ENCODE data around the gene GJA1. TPM values are rescaled to one million over a fixed set of nuclear protein-coding genes. Genes with fewer than 3 reads are reported as not detected.
"Not testable (repeated sequence)": the region's sequence is repeated elsewhere in the genome, so short reads cannot be mapped to it uniquely, and the experiment has no call there.

Gene GJA1
- 100 to 1,000 TPM in 2 of 12 donors, 10 to 100 TPM in 9, not detected in 1; 50.7 to 210 (median 67.2) TPM for polyA plus RNA-seq (ENCODE audit: insufficient read length in 12 of 12)
- long read RNA-seq, donor 1, transcript GJA1-204 (2 exons, 3,152 nt) = major isoform, 6 of 6 reads
- long read RNA-seq, donor 1, partial matches to known transcripts = 0 of 6 reads
- long read RNA-seq, donor 1, other reads (novel, unspliced or antisense) = 0 of 6 reads
- long read RNA-seq, donor 2, transcript GJA1-204 (2 exons, 3,152 nt) = major isoform, 12 of 12 reads
- long read RNA-seq, donor 2, partial matches to known transcripts = 0 of 12 reads
- long read RNA-seq, donor 2, other reads (novel, unspliced or antisense) = 0 of 12 reads
- long read RNA-seq, donor 3, partial matches to known transcripts = 0 of 4 reads
- long read RNA-seq, donor 3, other reads (novel, unspliced or antisense) = 0 of 4 reads
- long read RNA-seq, donor 4, partial matches to known transcripts = 0 of 3 reads
- long read RNA-seq, donor 4, other reads (novel, unspliced or antisense) = 0 of 3 reads
- long read RNA-seq, donor 5, transcript GJA1-204 (2 exons, 3,152 nt) = major isoform, 11 of 11 reads
- long read RNA-seq, donor 5, partial matches to known transcripts = 0 of 11 reads
- long read RNA-seq, donor 5, other reads (novel, unspliced or antisense) = 0 of 11 reads
- long read RNA-seq, donor 6, transcript GJA1-204 (2 exons, 3,152 nt) = major isoform, 6 of 6 reads
- long read RNA-seq, donor 6, partial matches to known transcripts = 0 of 6 reads
- long read RNA-seq, donor 6, other reads (novel, unspliced or antisense) = 0 of 6 reads
- long read RNA-seq, donor 7, transcript GJA1-204 (2 exons, 3,152 nt) = major isoform, 6 of 6 reads
- long read RNA-seq, donor 7, partial matches to known transcripts = 0 of 6 reads
- long read RNA-seq, donor 7, other reads (novel, unspliced or antisense) = 0 of 6 reads
- long read RNA-seq, donor 8, transcript GJA1-204 (2 exons, 3,152 nt) = major isoform, 8 of 8 reads
- long read RNA-seq, donor 8, partial matches to known transcripts = 0 of 8 reads
- long read RNA-seq, donor 8, other reads (novel, unspliced or antisense) = 0 of 8 reads
- long read RNA-seq, donor 9, transcript GJA1-204 (2 exons, 3,152 nt) = major isoform, 19 of 19 reads
- long read RNA-seq, donor 9, partial matches to known transcripts = 0 of 19 reads
- long read RNA-seq, donor 9, other reads (novel, unspliced or antisense) = 0 of 19 reads
- long read RNA-seq, donor 10, transcript GJA1-204 (2 exons, 3,152 nt) = major isoform, 10 of 11 reads
- long read RNA-seq, donor 10, partial matches to known transcripts = 0 of 11 reads
- long read RNA-seq, donor 10, other reads (novel, unspliced or antisense) = 0 of 11 reads
- long read RNA-seq, donor 11, transcript GJA1-204 (2 exons, 3,152 nt) = major isoform, 10 of 10 reads
- long read RNA-seq, donor 11, partial matches to known transcripts = 0 of 10 reads
- long read RNA-seq, donor 11, other reads (novel, unspliced or antisense) = 0 of 10 reads

DNA sequence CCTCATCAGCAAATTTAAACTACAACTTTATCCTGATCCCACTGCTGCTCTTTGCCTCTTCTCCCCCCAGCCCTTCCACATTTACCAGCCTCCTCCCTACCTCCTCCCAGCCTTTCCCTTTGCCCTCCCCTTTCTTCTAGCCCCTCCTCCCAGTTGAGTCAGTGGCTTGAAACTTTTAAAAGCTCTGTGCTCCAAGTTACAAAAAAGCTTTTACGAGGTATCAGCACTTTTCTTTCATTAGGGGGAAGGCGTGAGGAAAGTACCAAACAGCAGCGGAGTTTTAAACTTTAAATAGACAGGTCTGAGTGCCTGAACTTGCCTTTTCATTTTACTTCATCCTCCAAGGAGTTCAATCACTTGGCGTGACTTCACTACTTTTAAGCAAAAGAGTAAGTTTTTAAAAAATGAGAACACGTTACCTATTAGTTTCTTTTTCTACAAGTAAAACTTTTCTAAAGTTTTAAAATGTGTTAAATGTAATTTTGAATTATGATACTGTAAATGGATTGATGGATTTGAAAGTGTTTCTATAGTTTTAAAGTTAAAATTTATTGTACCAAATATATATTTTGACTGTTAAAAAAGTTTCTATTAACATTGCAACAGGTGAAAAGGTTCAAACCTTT lies at the start of gene GJA1:
Gene GJA1, plus strand, starts transcription at position 203 of the 626 bp plus-strand sequence. CDS start 11,202 bp downstream, outside the sequence.
- peak; percentile 87 for DNase-seq

DNA sequence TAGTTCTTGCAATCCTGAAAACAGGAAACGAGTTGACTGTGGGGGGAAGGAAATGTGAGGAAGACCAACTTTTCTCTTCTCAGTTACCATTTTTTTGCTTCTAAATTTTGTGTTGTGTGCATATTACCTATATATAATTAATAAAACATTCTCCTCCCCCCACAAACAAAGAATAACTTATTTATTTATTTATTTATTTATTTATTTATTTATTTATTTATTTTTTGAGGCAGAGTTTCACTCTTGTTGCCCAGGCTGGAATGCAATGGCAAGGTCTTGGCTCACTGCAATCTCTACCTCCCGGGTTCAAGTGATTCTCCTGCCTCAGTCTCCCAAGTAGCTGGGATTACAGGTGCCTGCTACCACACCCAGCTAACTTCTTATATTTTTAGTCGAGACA lies 48.9 kb upstream of the GJA1 start:
- DNase-seq = not testable (repeated sequence)

DNA sequence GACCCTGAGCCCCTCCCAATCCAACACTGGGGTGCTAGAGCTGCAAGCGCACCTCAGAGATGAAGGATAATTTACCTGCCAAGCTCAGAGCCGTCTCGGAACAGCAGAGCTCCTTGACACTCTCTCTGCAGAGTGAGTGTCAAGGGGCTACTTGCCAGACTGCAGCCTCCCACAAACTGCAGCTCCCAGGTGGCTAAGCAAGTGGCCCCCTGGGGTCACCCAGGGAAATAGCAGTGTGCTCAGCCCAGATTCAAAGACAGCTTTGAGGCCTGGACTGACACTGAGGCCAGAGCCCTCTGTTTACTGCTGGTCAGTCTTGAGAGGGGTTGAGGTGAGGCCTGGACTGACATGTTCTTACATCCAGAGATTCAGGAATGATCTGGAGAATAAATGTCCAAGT lies 46.0 kb upstream of the GJA1 start:
- DNase-seq = no peak

DNA sequence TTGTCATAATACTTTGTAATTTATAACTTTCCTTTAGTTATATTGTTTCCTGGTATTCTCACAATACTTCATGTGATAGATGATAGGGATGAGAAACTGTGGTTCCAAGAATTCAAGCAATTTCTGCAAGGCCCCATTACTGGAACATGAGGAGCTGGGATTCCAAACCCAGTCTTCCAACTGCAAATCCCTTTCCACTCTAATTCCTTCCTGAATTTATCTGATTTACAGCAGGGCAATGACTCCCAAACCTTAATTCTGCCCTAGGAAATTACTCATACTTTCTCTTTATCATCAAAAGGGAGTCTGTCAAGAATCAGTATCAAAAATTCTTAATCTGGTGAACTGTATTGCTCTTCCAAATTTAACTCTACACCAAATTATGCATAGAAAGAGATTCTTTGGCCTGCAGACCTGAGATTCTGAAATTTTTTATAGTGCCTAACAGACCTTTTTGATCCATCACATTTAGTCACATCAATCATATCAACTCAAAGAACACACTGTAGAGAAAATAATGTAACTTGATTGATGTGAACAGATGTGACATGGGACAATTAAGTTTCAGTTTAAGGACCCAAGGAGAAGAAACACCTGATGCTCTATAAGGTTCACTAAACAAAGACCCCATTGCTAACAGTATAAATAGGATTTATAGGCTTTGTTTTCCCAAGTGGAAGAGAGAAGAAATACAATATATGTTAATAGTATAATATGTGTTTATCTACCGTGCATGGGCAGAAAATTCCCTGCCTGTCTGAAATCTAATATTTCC lies 41.5 kb upstream of the GJA1 start:
- DNase-seq = no peak

DNA sequence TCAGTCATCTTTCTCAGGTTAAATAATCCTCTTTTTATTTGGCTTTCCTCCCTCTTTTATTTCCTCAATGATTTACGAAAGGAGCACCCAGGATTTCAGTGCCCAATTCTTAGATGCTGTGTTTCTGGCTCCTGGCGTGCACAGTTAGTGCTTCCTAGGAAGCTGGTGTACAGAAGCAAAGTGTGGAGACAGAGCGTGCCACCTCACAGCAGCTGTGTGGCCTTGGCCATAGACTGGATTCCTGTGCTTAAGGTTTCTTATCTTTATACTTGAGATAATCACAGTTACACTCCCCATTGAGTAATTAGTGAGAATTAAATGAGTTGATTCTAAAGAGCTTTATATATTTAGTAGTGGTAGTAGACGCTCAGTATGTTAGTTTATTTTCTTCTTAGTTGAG lies 39.7 kb upstream of the GJA1 start:
- DNase-seq = no peak

DNA sequence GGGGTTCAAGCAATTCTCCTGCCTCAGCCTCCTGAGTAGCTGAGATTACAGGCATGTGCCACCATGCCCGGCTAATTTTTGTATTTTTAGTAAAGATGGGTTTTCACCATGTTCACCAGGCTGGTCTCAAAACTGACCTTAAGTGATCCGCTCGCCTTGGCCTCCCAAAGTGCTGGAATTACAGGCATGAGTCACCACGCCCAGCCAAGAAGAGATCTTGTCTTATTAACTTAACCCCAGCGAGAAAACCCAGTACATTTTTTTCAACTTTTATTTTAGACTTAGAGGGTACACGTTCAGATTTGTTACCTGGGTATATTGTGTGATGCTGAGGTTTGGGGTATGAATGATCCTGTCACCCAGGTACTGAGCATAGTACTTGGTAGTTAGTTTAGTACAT lies 38.3 kb upstream of the GJA1 start:
- DNase-seq = not testable (repeated sequence)

DNA sequence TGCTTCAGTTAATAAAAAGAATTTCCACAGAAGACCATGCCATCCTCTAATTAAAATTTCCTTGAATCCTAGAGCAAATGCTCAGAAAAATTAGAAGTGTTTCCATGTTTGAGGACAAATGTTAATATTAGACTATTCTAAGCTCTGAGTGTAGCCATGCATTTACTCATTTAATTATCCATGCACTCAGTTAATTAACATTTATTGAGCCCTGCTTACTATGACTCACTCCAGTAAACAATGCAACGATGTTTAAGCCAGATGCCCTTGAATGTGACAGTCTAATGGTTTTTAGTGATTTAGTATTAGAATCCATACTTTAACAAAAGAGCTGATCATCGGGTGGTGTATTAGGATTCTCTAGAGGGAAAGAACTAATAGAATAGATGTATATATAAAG lies 37.3 kb upstream of the GJA1 start:
- no peak for DNase-seq

DNA sequence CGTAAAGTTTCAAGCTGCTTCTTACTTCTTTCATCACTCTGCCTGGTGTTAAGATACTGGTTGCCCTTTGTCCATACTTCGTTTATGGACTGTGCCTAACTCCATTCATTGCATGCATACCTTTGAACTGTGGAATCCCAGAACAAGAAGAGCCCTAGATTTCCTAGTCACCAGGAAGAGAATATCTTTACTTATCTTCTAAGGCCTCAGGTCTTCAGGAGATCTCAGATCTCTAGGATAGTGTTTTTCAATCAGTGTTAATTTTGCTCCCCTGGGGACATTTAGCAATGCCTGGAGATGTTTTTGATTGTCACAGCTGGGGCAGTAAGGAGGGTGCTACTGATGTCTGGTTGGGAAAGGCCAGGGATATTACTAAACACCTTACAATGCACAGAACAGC lies 35.5 kb upstream of the GJA1 start:
- no peak for DNase-seq

DNA sequence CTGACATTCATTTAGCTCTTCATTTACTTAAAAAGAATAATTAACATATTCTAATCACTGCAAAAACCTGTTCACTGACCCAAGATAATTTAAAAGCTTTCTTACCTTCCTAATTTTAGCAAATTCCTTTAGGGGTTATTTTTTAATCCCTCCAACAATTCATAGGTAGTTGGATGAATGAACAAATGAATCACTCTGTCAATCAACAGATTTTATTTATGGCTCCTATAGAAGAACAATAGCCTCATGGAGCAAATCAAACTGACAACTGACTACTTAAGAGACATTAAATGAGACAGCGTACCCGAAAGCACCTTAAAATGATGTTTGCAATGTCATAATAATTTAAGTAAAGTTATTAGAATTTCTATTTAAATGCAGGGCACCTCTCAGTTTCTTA lies 31.5 kb upstream of the GJA1 start:
- no peak for DNase-seq

DNA sequence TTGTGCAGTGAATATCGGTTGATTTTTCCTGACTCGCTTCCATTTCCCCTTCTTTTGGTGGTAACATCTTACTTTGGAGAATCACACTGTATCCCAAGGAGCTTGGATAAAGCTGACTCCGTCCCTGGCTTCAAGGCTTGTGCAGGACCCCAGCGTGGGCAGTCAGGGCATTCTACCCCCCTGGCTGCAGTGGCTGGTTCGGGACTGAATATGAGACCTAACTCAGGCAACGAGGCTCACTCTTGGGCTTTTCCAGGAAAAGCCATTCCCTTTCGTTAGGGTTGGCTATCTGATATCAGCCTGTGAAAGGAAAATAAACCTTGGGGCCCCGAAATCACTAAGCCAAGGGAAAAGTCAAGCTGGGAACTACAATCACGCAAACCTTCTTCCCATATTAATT lies 30.1 kb upstream of the GJA1 start:
- no peak for DNase-seq

DNA sequence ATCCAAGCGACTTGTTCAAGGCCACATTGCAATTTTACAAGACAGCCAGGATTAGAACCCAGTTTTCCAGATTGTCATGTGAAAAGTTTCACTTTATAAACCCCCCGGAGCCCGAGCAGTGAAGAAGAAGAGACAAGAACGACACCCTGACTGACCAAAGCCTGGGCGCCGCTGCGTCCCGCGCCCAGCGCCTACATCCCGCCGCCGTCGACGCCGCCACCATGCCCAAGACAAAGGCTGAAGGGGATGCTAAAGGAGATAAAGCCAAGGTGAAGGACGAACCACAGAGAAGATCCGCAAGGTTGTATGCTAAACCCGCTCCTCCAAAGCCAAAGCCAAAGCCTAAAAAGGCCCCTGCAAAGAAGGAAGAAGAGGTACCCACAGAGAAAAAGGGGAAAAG lies 27.1 kb upstream of the GJA1 start:
- no peak for DNase-seq

DNA sequence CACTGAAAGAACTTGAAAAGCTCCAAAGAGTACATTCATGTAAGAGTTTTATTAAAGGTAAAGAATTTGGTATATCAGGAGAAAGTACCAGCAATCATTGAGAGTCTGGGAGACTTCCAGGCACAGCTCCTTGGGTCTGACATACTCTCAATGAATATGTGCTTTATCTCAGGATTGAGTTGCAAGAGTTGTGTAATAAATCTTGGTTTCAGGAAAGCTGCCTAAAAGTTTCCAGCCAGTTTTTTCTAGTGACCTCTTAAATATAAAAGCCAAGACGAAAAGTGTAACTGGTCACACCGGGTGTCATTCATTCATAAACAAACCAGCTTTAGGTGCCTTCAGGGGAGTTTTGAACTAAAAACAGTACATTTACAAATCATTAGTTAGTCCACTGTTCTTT lies 21.6 kb upstream of the GJA1 start:
- DNase-seq = no peak

DNA sequence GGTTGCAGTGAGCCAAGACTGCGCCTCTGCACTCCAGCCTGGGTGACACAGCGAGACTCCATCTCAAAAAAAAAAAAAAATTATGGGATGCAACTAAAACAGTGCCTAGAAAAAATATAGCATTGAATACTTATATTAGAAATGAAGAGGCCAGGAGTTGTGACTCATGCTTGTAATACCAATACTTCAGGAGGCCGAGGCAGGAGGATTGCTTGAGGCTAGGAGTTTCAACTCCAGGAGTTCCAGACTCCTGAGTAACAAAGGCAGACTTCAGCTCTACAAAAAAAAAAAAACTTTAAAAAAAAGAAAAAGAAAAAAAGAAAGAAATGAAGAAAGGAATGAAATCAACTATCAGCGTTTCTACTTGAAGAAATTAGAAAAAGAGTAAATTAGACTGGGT lies 17.1 kb upstream of the GJA1 start:
- DNase-seq = no peak

DNA sequence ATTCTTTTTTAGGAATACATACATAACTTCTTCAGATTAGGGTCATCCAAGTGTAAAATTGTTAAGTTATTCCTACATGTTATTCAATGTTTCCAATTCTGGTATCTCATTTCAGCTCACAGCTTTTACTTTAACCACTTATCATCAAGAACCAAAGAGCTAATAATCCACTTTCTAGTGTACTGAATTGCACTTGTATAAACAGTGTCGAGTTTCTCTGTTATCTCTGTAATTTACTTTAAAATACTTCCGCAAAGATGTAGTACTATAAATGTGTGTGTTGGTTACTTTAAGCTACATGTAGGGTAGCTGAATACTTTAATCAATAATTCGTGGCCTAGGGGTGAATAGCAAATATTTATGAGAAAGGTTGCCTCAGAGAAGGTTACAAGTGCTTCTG lies 8.8 kb upstream of the GJA1 start:
- no peak for DNase-seq

DNA sequence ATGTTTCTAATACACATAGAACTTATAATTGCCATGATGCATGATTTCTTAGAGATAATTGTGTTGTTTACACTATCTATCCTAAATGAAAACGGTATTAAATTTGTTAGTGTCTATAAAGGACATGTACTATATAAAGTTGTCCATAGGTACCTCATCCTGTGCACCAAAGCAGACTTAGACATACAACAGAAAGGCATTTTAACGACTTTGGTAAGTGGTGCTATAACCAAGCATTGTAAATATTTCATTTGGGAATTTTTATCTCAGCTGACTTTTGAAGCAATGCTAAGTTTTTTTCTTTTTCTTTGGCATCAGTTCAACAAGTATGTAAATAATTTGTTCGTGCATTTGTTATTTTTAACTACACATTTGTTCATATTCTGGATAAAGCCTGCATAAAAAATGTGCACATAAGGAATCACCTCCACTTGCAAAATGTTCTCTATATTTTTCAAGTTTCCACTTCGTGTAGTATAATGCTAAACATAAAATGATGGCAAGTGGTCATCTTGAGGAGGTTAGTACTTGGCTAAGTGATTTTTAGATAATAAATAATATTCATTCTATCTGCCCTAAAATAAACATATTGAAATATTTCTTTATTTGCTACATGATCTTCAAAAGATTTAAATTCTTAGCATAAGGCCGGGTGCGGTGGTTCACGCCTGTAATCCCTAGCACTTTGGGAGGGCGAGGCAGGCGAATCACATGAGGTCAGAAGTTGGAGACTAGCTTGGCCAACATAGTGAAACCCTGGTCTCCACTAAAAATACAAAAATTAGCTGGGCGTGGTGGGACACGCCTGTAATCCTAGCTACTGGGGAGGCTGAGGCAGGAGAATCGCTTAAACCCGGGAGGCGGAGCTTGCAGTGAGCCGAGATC lies 6.3 kb upstream of the GJA1 start:
- DNase-seq = no peak

DNA sequence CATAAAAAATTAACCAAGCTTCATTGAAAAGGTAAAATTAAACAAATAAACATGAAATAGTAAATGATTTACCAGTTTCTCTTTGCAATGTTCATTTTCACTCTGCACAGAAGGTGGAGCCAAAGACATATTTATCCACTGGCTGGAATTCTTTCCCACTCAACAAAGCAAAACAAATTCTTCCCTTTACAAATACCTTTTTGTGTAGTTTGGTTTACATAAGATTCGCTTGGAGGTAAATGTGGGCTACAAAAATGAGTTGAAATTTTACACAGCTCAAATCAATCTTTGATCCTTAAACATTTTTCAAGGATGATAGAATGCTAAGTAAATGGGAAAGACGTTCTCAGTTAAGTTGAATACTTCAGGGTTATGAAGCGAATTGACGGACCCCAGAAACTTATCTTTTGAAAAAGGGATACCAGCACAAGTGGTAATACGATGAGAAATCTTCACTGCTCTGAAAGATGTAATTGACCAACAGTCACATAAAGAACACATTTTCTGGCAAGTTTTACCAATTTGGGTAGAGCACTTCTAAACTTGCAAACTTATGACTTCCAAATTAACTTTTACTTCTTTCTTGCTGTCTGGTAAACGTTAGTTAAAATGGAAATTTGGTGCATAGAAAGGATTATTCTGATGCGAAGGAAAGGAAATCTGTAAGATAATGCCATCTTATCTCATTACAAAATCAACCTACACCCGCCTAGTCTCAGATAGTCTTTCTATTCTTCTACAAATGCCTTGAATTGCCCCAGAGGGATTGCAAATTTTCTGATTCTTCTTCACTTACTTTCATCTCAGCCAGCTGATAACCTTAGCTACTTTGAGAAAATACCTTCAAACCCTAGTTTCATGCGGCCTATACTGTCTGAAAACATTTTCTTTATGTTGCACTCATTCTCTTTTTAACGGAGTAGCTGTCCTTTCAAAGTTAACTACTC lies 4.7 kb upstream of the GJA1 start:
- DNase-seq = peak; percentile 65

DNA sequence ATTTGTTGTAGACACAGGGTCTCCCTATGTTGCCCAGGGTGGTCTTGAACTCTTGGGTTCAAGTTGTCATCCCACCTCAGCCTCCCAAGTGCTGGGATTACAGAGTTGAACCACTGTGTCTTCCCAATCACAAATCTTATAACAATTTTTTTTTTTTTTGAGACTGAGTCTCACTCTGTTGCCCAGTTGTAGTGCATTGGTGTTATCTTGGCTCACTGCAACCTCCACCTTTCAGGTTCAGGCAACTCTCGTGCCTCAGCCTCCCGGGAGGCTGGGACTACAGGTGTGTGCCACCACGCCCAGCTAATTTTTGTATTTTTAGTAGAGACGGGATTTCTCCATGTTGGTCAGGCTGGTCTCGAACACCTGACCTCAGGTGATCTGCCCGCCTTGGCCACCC lies 3.7 kb upstream of the GJA1 start:
- DNase-seq = not testable (repeated sequence)

All from muscle of arm (tissue), 14 donors.